ENCODE results near the gene RGS12.

DNA sequence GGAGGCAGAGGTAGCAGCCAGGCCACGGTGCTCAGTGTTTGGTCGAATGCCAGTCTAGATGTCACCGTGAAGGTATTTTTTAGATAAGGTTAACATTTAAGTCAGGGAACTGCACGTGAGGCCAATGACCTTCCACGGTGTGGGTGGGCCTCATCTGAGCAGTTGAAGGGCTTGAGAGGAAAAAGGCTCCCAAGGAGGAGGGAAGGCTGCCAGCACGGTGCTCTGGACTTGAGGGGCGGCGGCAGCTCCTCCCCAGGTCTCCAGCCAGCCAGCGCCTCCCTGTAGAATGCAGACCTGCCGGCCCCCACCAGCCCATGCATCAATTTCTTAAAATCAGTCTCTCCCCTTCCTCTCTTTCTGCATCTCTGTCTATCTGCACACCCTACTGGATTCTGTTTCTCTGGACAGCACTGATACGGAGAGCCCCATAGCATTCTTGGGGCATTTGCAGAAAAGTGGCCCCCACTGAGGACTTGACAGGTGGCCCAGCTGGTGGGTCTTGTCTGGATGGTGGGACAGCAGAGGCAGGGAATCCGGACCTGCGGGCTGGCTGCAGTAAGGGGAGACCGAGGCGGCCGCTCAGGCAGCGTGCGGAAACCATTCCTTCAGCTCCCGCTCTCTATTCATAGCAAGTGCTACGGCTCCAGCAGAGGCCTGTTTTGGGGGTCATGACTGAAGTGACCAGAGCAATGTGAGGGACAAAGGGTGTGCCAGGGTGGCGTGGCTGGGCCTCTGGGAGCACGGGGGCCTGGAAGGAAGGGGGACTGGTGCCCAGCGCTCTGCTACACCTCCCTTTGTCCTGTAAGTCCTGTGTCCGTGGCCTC lies 7.9 kb upstream of the RGS12 start:
- TF ChIP-seq, protein P1, sequence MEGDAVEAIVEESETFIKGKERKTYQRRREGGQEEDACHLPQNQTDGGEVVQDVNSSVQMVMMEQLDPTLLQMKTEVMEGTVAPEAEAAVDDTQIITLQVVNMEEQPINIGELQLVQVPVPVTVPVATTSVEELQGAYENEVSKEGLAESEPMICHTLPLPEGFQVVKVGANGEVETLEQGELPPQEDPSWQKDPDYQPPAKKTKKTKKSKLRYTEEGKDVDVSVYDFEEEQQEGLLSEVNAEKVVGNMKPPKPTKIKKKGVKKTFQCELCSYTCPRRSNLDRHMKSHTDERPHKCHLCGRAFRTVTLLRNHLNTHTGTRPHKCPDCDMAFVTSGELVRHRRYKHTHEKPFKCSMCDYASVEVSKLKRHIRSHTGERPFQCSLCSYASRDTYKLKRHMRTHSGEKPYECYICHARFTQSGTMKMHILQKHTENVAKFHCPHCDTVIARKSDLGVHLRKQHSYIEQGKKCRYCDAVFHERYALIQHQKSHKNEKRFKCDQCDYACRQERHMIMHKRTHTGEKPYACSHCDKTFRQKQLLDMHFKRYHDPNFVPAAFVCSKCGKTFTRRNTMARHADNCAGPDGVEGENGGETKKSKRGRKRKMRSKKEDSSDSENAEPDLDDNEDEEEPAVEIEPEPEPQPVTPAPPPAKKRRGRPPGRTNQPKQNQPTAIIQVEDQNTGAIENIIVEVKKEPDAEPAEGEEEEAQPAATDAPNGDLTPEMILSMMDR (IDR thresholded peaks at IDR 0.05; ENCODE audit: insufficient read depth, low read length): no peak
- TF ChIP-seq, protein P2, sequence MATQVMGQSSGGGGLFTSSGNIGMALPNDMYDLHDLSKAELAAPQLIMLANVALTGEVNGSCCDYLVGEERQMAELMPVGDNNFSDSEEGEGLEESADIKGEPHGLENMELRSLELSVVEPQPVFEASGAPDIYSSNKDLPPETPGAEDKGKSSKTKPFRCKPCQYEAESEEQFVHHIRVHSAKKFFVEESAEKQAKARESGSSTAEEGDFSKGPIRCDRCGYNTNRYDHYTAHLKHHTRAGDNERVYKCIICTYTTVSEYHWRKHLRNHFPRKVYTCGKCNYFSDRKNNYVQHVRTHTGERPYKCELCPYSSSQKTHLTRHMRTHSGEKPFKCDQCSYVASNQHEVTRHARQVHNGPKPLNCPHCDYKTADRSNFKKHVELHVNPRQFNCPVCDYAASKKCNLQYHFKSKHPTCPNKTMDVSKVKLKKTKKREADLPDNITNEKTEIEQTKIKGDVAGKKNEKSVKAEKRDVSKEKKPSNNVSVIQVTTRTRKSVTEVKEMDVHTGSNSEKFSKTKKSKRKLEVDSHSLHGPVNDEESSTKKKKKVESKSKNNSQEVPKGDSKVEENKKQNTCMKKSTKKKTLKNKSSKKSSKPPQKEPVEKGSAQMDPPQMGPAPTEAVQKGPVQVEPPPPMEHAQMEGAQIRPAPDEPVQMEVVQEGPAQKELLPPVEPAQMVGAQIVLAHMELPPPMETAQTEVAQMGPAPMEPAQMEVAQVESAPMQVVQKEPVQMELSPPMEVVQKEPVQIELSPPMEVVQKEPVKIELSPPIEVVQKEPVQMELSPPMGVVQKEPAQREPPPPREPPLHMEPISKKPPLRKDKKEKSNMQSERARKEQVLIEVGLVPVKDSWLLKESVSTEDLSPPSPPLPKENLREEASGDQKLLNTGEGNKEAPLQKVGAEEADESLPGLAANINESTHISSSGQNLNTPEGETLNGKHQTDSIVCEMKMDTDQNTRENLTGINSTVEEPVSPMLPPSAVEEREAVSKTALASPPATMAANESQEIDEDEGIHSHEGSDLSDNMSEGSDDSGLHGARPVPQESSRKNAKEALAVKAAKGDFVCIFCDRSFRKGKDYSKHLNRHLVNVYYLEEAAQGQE (IDR thresholded peaks at IDR 0.05; ENCODE audit: insufficient replicate concordance, low read depth): no peak
- TF ChIP-seq GABPA (IDR thresholded peaks at IDR 0.05; ENCODE audit: low read depth) (no peak), POLR2AphosphoS5 (IDR thresholded peaks at IDR 0.05; ENCODE audit: low read depth) (no peak)
